Osteocyte (in vitro differentiated cells): ENCODE measurements around the gene AIF1L. TPM values are rescaled to one million over a fixed set of nuclear protein-coding genes. Genes with fewer than 3 reads are reported as not detected.

Experiments
- DNase-seq: peaks from one replicate; pipeline ENCODE4 v3.0.0; 2021; ENCODE audit warnings: mixed read lengths; ENCODE audit not compliant: unreplicated experiment; ENCODE audit errors: extremely low spot score
- H3K27ac Mint-ChIP-seq: one replicate; pipeline ENCODE4 v1.8.0; 2021; ENCODE audit warnings: mild to moderate bottlenecking, mixed read lengths; ENCODE audit not compliant: unreplicated experiment
- H3K27me3 Mint-ChIP-seq: one replicate; pipeline ENCODE4 v1.8.0; 2021; ENCODE audit warnings: mixed read lengths; ENCODE audit not compliant: unreplicated experiment
- H3K36me3 Mint-ChIP-seq: one replicate; pipeline ENCODE4 v1.8.0; 2021; ENCODE audit warnings: mixed read lengths; ENCODE audit not compliant: unreplicated experiment
- H3K4me1 Mint-ChIP-seq: one replicate; pipeline ENCODE4 v1.8.0; 2021; ENCODE audit warnings: mixed read lengths; ENCODE audit not compliant: unreplicated experiment
- H3K4me3 Mint-ChIP-seq: one replicate; pipeline ENCODE4 v1.8.0; 2021; ENCODE audit warnings: mild to moderate bottlenecking, moderate library complexity, mixed read lengths; ENCODE audit not compliant: unreplicated experiment
- H3K9me3 Mint-ChIP-seq: one replicate; pipeline ENCODE4 v1.8.0; 2021; ENCODE audit warnings: mixed read lengths; ENCODE audit not compliant: unreplicated experiment
- total RNA-seq: library from RNA; stranded (reverse); gene quantifications from 2 replicates; pipeline ENCODE4 v1.2.1, GENCODE V29; 2021
- TF ChIP-seq, protein P1 (sequence below): fragments of 200-600 bp; sonication (generic); IDR thresholded peaks from 2 replicates; pipeline ENCODE4 v1.5.0; 2021; ENCODE audit warnings: antibody characterized with exemption, mild to moderate bottlenecking, moderate library complexity

AIF1L gene
- total RNA-seq, 1 donor from 2014 or later, result 26.3 TPM

DNA sequence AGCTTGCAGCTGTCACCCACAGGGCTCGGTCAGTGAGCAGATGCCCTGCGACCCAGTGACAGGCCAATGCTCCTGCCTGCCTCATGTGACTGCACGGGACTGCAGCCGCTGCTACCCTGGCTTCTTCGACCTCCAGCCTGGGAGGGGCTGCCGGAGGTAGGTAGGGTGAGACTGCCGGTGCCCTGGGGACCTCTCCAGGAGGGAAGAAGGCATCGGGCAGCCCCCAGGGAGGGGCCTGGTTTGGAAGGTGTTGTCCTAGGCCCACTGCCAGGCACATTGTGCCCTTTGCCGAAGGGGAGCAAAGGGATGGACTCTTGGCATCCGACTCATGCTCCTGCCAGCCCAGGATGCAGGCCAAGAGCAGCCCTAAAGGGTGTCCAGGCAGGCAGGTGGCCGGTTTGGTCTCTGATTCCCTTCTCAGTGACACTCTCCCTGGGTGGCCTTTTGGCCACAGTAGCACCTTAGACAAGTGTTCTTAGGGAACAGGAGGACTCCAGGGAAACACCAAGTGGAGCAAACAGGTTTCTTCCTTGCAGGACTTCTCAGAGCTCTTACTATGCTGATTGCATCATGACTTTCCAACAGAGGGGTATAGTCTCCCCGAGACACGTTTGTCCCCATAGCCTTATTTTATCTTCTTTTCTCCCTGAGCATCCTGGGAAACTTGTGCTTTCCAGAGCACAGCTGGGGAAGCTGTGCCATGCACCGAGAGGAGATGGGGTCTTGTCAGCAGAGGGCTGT is 28.1 kb upstream of the AIF1L start:
- no peaks in the 10 kb centered on the region for H3K9me3 Mint-ChIP-seq
- no peak overlapping the region for H3K4me3 Mint-ChIP-seq
- no peak for DNase-seq
- H3K4me1 Mint-ChIP-seq, result no peaks in the 10 kb centered on the region
- H3K36me3 Mint-ChIP-seq, result no peaks in the 10 kb centered on the region
- H3K27me3 Mint-ChIP-seq, result peaks cover 13% of the 10 kb centered on the region
- H3K27ac Mint-ChIP-seq, result no peak overlapping the region
- TF ChIP-seq, protein P1, sequence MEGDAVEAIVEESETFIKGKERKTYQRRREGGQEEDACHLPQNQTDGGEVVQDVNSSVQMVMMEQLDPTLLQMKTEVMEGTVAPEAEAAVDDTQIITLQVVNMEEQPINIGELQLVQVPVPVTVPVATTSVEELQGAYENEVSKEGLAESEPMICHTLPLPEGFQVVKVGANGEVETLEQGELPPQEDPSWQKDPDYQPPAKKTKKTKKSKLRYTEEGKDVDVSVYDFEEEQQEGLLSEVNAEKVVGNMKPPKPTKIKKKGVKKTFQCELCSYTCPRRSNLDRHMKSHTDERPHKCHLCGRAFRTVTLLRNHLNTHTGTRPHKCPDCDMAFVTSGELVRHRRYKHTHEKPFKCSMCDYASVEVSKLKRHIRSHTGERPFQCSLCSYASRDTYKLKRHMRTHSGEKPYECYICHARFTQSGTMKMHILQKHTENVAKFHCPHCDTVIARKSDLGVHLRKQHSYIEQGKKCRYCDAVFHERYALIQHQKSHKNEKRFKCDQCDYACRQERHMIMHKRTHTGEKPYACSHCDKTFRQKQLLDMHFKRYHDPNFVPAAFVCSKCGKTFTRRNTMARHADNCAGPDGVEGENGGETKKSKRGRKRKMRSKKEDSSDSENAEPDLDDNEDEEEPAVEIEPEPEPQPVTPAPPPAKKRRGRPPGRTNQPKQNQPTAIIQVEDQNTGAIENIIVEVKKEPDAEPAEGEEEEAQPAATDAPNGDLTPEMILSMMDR, result no peak

DNA sequence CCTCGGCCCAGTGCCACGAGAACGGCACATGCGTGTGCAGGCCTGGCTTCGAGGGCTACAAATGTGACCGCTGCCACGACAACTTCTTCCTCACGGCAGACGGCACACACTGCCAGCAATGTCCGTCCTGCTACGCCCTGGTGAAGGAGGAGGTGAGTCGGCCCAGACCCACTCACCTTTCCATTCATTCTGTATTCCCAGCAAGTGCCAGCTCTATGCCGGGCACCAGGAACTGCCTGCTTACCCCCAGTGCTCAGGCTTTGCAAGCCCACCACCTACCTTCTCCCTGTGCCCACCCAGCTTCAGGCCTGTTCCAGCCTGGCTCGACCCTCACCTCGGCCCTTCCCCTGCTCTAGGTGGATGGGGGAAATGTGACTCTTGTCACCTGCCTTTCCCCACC is 26.6 kb upstream of the AIF1L start:
- Mint-ChIP-seq H3K27me3 (peaks cover 14% of the 10 kb centered on the region), H3K9me3 (no peaks in the 10 kb centered on the region), H3K36me3 (no peaks in the 10 kb centered on the region), H3K27ac (no peak overlapping the region), H3K4me3 (no peak overlapping the region), H3K4me1 (no peaks in the 10 kb centered on the region)
- TF ChIP-seq, protein P1, result no peak
- no peak for DNase-seq

DNA sequence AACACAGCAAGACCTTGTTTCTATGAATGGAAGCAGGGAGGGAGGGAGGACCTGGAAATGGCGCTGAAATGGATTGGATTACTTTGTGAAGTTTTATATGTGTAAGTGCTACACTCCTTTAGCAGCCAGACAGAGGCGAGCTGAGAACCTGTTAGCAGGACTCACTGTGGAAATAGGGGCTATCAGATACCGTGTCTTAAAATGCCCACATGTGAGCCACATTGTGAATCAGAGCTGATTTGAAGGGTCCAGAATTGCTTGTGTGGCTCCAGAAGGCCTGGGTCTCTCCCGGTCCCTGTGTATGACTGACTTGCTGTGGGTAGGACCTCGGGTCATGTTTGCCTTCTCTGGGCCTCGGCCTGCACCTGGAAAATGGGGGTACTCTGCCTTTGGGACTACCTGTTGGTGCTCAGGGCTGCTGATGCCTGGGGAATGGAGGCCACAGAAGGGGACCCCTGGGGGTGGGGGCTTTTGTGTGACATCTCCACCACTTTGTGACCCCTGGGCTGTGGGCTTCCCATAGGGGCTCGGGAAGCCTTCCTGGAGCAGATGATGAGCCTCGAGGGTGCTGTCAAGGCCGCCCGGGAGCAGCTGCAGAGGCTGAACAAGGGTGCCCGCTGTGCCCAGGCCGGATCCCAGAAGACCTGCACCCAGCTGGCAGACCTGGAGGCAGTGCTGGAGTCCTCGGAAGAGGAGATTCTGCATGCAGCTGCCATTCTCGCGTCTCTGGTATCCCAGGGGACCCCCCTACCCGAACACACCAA is 24.0 kb upstream of the AIF1L start:
- H3K4me1 Mint-ChIP-seq, result no peaks in the 10 kb centered on the region
- no peak overlapping the region for H3K27ac Mint-ChIP-seq
- TF ChIP-seq, protein P1, result no peak
- H3K27me3 Mint-ChIP-seq, result peaks cover 8% of the 10 kb centered on the region
- DNase-seq, result no peak
- H3K36me3 Mint-ChIP-seq, result no peaks in the 10 kb centered on the region
- no peak overlapping the region for H3K4me3 Mint-ChIP-seq
- H3K9me3 Mint-ChIP-seq, result no peaks in the 10 kb centered on the region

DNA sequence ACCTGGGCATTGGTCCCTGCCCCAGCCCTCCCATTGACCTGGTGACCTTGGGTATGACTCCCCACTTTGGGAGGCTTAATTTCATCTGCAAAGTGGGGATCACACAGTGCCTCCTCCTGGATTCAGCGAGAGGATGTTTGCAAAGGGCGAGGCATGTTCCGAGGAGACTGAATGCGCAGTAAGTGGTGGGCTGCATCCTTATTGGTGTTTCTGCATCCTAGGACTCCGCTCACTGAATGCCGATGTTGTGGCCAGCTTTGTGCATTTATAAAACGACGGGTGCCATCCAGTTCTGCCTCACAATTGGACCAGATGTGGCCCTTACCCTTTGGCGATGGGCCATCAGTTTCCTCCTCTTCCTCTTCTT is 23.5 kb upstream of the AIF1L start:
- DNase-seq, result no peak
- TF ChIP-seq, protein P1, result no peak
- H3K27ac Mint-ChIP-seq, result no peak overlapping the region
- H3K36me3 Mint-ChIP-seq, result no peaks in the 10 kb centered on the region
- H3K9me3 Mint-ChIP-seq, result no peaks in the 10 kb centered on the region
- peaks cover 8% of the 10 kb centered on the region for H3K27me3 Mint-ChIP-seq
- H3K4me3 Mint-ChIP-seq, result no peak overlapping the region
- no peaks in the 10 kb centered on the region for H3K4me1 Mint-ChIP-seq
